Endodermal cell (in vitro differentiated cells): Measurements from ENCODE around the gene ANO6. TPM values are rescaled to one million over a fixed set of nuclear protein-coding genes. Genes with fewer than 3 reads are reported as not detected.
A peak's percentile ranks its signal among the peaks of the same experiment; 100 is the strongest.

ENCODE experiments used
- DNase-seq: peaks from one replicate; pipeline ENCODE4 v3.0.0-alpha.2; 2017
- H3K27ac ChIP-seq: 2 replicates; pipeline ENCODE4 v1.5.1; 2013; ENCODE audit warnings: mild to moderate bottlenecking, low read depth, low read length, moderate library complexity
- H3K27me3 ChIP-seq: 2 replicates; pipeline ENCODE4 v1.6.1; 2013; ENCODE audit warnings: mild to moderate bottlenecking, low read length, moderate library complexity; ENCODE audit not compliant: insufficient read depth, control insufficient read depth, poor library complexity, severe bottlenecking
- H3K36me3 ChIP-seq: 2 replicates; pipeline ENCODE4 v1.7.0; 2013; ENCODE audit warnings: mild to moderate bottlenecking, low read length, moderate library complexity; ENCODE audit not compliant: control insufficient read depth, insufficient read depth
- H3K4me1 ChIP-seq: one replicate; pipeline ENCODE4 v1.7.0; 2013; ENCODE audit warnings: low read length; ENCODE audit not compliant: control insufficient read depth, insufficient read depth
- H3K4me3 ChIP-seq: 2 replicates; pipeline ENCODE4 v1.5.1; 2013; ENCODE audit warnings: mild to moderate bottlenecking, low read length, moderate library complexity
- H3K9ac ChIP-seq: 2 replicates; pipeline ENCODE4 v1.6.1; 2013; ENCODE audit warnings: mild to moderate bottlenecking, low read length, moderate library complexity; ENCODE audit not compliant: poor library complexity, severe bottlenecking; ENCODE audit errors: extremely low read depth
- H3K9me3 ChIP-seq: 2 replicates; pipeline ENCODE4 v1.6.1; 2013; ENCODE audit warnings: mild to moderate bottlenecking, low read length, moderate library complexity; ENCODE audit not compliant: control insufficient read depth
- H3K27ac Mint-ChIP-seq: 2 replicates; pipeline ENCODE4 v1.8.0; 2020; ENCODE audit warnings: mixed read lengths
- H3K27me3 Mint-ChIP-seq: 2 replicates; pipeline ENCODE4 v1.8.0; 2021; ENCODE audit warnings: mild to moderate bottlenecking, mixed read lengths; ENCODE audit not compliant: insufficient read depth
- H3K36me3 Mint-ChIP-seq: 2 replicates; pipeline ENCODE4 v1.8.0; 2020; ENCODE audit warnings: low read depth, mixed read lengths
- H3K4me1 Mint-ChIP-seq: 2 replicates; pipeline ENCODE4 v1.8.0; 2020; ENCODE audit warnings: mixed read lengths
- H3K4me3 Mint-ChIP-seq: 2 replicates; pipeline ENCODE4 v1.8.0; 2020; ENCODE audit warnings: mild to moderate bottlenecking, moderate library complexity, mixed read lengths
- H3K9me3 Mint-ChIP-seq: 2 replicates; pipeline ENCODE4 v1.8.0; 2020; ENCODE audit warnings: mild to moderate bottlenecking, mixed read lengths
- CTCF ChIP-seq: fragments of 200-600 bp; sonication (generic); conservative IDR thresholded peaks from 2 replicates; pipeline ENCODE4 v1.5.0; 2021; ENCODE audit warnings: antibody characterized with exemption, mild to moderate bottlenecking
- WGBS, 2 experiments: methylation state at CpG; one replicate each; pipeline versions ENCODE4 v1.1.5 to v1.1.7; 2013; ENCODE audit warnings: missing lambda C conversion rate in 2 of 2, mixed read lengths in 1 of 2; ENCODE audit not compliant: insufficient coverage in 1 of 2, insufficient read length in 1 of 2; 5-methylcytosine and 5-hydroxymethylcytosine counted together
- total RNA-seq, 2 donors: library from RNA; stranded (reverse); fragmentation: NEBNext Ultra II Directional in 1 of 2; extraction: Animal tissue kit (Norgen Biotek cat#: 25700) in 1 of 2; gene quantifications; 2 replicates in 1 of 2; 3 replicates in 1 of 2; pipeline ENCODE4 v1.2.1, GENCODE V29; 2021

The ANO6 gene
- total RNA-seq, 2 donors from 2014 or later = 53.5 to 55.2 TPM

- no peak for TF ChIP-seq CTCF
- Histone ChIP-seq H3K9me3 (no peaks in the 10 kb centered on the region), H3K4me3 (peak overlapping the region; percentile 16), H3K9ac (no peak overlapping the region), H3K27me3 (no peaks in the 10 kb centered on the region), H3K36me3 (no peaks in the 10 kb centered on the region), H3K4me1 (peaks cover 13% of the 10 kb centered on the region), H3K27ac (no peak overlapping the region)
- Mint-ChIP-seq H3K4me3 (no peak overlapping the region), H3K36me3 (peaks cover 7% of the 10 kb centered on the region), H3K9me3 (no peaks in the 10 kb centered on the region), H3K27ac (no peak overlapping the region), H3K27me3 (no peaks in the 10 kb centered on the region), H3K4me1 (peaks cover 48% of the 10 kb centered on the region)
- DNase-seq = no peak
- WGBS, 2 experiments = 99 to 100% methylated on average over 1 to 2 of the region's 2 CpGs
Observed at GRCh38 chr12:45219621-45220020, 3.7 kb downstream of the ANO6 start.

- no peaks in the 10 kb centered on the region for H3K27me3 ChIP-seq
- H3K9me3 ChIP-seq = peaks cover 4% of the 10 kb centered on the region
- H3K9ac ChIP-seq = no peak overlapping the region
- peaks cover 6% of the 10 kb centered on the region for H3K36me3 ChIP-seq
- no peak for TF ChIP-seq CTCF
- H3K4me1 ChIP-seq = peaks cover 13% of the 10 kb centered on the region
- H3K4me3 Mint-ChIP-seq = no peak overlapping the region
- peak overlapping the region; percentile 22 for H3K4me3 ChIP-seq
- H3K27ac Mint-ChIP-seq = no peak overlapping the region
- no peak for DNase-seq
- H3K4me1 Mint-ChIP-seq = peaks cover 44% of the 10 kb centered on the region
- H3K36me3 Mint-ChIP-seq = peaks cover 10% of the 10 kb centered on the region
- H3K27ac ChIP-seq = no peak overlapping the region
- peaks cover 2% of the 10 kb centered on the region for H3K9me3 Mint-ChIP-seq
- H3K27me3 Mint-ChIP-seq = no peaks in the 10 kb centered on the region
Observed at GRCh38 chr12:45220363-45220931, 4.6 kb downstream of the ANO6 start.

GRCh38 chr12:45220969-45221368 is 5.1 kb downstream of the ANO6 start:
- no peak for DNase-seq
- H3K9me3 Mint-ChIP-seq = peaks cover 2% of the 10 kb centered on the region
- no peak for TF ChIP-seq CTCF
- H3K4me3 Mint-ChIP-seq = no peak overlapping the region
- H3K36me3 Mint-ChIP-seq = peaks cover 15% of the 10 kb centered on the region
- Histone ChIP-seq H3K27me3 (no peaks in the 10 kb centered on the region), H3K9me3 (peaks cover 9% of the 10 kb centered on the region), H3K36me3 (peaks cover 11% of the 10 kb centered on the region), H3K9ac (no peak overlapping the region), H3K4me1 (peaks cover 13% of the 10 kb centered on the region), H3K27ac (no peak overlapping the region), H3K4me3 (no peak overlapping the region)
- no peak overlapping the region for H3K27ac Mint-ChIP-seq
- WGBS, 2 experiments = 88 to 95% methylated on average over 6 of the region's 6 CpGs
- peaks cover 44% of the 10 kb centered on the region for H3K4me1 Mint-ChIP-seq
- no peaks in the 10 kb centered on the region for H3K27me3 Mint-ChIP-seq
